Activated T-cell treated with anti-CD3 and anti-CD28 coated beads, Interleukin-2, amount 50 U/mL, for 4 hours (primary cell): ENCODE measurements around the gene TMEM233. TPM values are rescaled to one million over a fixed set of nuclear protein-coding genes. Genes with fewer than 3 reads are reported as not detected.
A peak's percentile ranks its signal among the peaks of the same experiment; 100 is the strongest.

Experiments used
- ATAC-seq, 2 donors: fragments of 200-7000 bp; cut with Tn5 transposase; one replicate each; pipeline ENCODE4 v1.10.0; 2021
- DNase-seq: peaks from one replicate; pipeline ENCODE4 v3.0.0-alpha.2; 2020
- H3K27me3 Mint-ChIP-seq: one replicate; pipeline ENCODE4 v1.8.0; 2021; ENCODE audit warnings: low read depth, mixed read lengths
- H3K36me3 Mint-ChIP-seq: one replicate; pipeline ENCODE4 v1.8.0; 2022; ENCODE audit warnings: mixed read lengths; ENCODE audit not compliant: insufficient read depth
- H3K4me1 Mint-ChIP-seq: one replicate; pipeline ENCODE4 v1.8.0; 2021; ENCODE audit warnings: low read depth, mixed read lengths
- H3K4me3 Mint-ChIP-seq: one replicate; pipeline ENCODE4 v1.8.0; 2021; ENCODE audit warnings: mild to moderate bottlenecking, moderate library complexity, mixed read lengths
- H3K9me3 Mint-ChIP-seq: one replicate; pipeline ENCODE4 v1.8.0; 2021; ENCODE audit warnings: mixed read lengths
- total RNA-seq, 3 donors: library from RNA; stranded (reverse); gene quantifications; one replicate each; pipeline ENCODE4 v1.2.1, GENCODE V29; 2021

Gene TMEM233
- total RNA-seq, 3 donors from 2014 or later = not detected

DNA sequence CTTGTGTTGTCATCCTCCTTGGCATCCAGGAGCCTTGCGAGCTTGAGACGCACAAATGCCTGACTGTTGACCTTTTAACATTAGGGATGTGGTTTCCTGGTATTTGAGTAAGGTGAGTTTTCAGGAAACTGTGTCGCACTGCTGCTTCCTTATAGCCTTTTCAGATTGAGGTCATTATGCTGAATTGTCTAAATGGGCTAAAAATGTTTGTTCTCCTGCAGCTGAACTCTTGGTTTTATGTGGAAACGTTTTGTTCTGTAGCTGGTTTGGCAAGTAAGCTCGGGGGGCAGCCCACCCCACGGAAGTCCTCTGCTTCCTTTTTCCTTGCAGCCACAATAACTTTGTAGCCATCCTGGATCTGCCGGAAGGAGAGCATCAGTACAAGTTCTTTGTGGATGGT, 80.1 kb downstream of the TMEM233 start:
- no peaks in the 10 kb centered on the region for H3K27me3 Mint-ChIP-seq
- ATAC-seq = no peak
- peaks cover 48% of the 10 kb centered on the region for H3K4me1 Mint-ChIP-seq
- H3K9me3 Mint-ChIP-seq = no peaks in the 10 kb centered on the region
- peaks cover 64% of the 10 kb centered on the region for H3K36me3 Mint-ChIP-seq
- H3K4me3 Mint-ChIP-seq = no peak overlapping the region
- no peak for DNase-seq

GRCh38 chr12:119674560-119674959, 81.0 kb downstream of the TMEM233 start:
- DNase-seq (no peak), ATAC-seq (no peak)
- H3K4me1 Mint-ChIP-seq = peaks cover 45% of the 10 kb centered on the region
- peaks cover 70% of the 10 kb centered on the region for H3K36me3 Mint-ChIP-seq
- H3K27me3 Mint-ChIP-seq = no peaks in the 10 kb centered on the region
- H3K9me3 Mint-ChIP-seq = no peaks in the 10 kb centered on the region
- H3K4me3 Mint-ChIP-seq = no peak overlapping the region

DNA sequence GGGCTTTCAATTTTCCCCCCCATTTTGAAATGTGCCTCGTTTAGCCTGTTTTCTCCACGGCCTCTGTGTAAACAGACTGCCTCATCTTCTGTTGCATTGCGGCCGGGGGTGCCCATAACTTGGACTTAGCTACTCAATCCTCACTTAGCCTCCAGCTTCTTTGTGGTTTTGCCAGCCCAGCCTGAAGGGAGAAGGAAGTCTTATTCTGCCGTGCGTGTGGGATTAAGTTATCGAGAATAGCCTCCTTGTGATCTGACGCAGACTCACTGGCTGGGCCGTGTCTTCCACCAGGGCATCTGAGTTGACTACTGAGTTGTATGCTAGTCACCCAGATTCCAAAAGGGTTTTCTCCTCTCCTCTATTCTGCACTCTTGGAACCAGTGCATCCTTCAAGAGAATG, 82.4 kb downstream of the TMEM233 start:
- Mint-ChIP-seq H3K27me3 (no peaks in the 10 kb centered on the region), H3K9me3 (no peaks in the 10 kb centered on the region), H3K36me3 (peaks cover 66% of the 10 kb centered on the region), H3K4me3 (no peak overlapping the region), H3K4me1 (peaks cover 31% of the 10 kb centered on the region)
- ATAC-seq (no peak), DNase-seq (no peak)

GRCh38 chr12:119676573-119676972, 83.0 kb downstream of the TMEM233 start:
- Mint-ChIP-seq H3K4me1 (peaks cover 25% of the 10 kb centered on the region), H3K4me3 (no peak overlapping the region), H3K27me3 (no peaks in the 10 kb centered on the region), H3K9me3 (no peaks in the 10 kb centered on the region), H3K36me3 (peaks cover 61% of the 10 kb centered on the region)
- no peak for DNase-seq
- no peak for ATAC-seq

DNA sequence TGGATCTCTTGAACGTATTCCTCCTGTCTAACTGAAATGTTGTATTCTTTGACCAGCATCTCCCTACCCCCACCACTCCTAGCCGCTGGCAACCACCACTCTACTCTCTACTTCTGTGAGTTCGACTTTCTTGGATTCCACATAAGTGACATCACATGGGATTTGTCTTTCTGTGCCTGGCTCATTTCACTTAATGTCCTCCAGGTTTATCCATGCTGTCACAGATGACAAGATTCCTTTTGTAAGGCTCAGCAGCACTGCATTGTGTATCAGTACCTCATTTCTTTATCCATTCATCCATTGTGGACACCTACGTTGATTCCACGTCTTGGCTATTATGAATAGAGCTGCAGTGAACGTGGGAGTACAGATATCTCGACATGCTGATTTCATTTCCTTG, 84.9 kb downstream of the TMEM233 start:
- peaks cover 20% of the 10 kb centered on the region for H3K4me1 Mint-ChIP-seq
- no peak overlapping the region for H3K4me3 Mint-ChIP-seq
- DNase-seq (no peak), ATAC-seq (no peak)
- no peaks in the 10 kb centered on the region for H3K9me3 Mint-ChIP-seq
- peaks cover 55% of the 10 kb centered on the region for H3K36me3 Mint-ChIP-seq
- H3K27me3 Mint-ChIP-seq = no peaks in the 10 kb centered on the region

- Mint-ChIP-seq H3K9me3 (no peaks in the 10 kb centered on the region), H3K27me3 (no peaks in the 10 kb centered on the region), H3K36me3 (peaks cover 49% of the 10 kb centered on the region), H3K4me3 (no peak overlapping the region), H3K4me1 (peaks cover 14% of the 10 kb centered on the region)
- ATAC-seq (no peak), DNase-seq (no peak)
Measured at GRCh38 chr12:119679081-119679480, 85.5 kb downstream of the TMEM233 start.

- Mint-ChIP-seq H3K9me3 (no peaks in the 10 kb centered on the region), H3K4me3 (no peak overlapping the region), H3K27me3 (no peaks in the 10 kb centered on the region), H3K4me1 (peaks cover 12% of the 10 kb centered on the region), H3K36me3 (peaks cover 45% of the 10 kb centered on the region)
- DNase-seq = no peak
- no peak for ATAC-seq
Measured at GRCh38 chr12:119679490-119679889, 85.9 kb downstream of the TMEM233 start.

DNA sequence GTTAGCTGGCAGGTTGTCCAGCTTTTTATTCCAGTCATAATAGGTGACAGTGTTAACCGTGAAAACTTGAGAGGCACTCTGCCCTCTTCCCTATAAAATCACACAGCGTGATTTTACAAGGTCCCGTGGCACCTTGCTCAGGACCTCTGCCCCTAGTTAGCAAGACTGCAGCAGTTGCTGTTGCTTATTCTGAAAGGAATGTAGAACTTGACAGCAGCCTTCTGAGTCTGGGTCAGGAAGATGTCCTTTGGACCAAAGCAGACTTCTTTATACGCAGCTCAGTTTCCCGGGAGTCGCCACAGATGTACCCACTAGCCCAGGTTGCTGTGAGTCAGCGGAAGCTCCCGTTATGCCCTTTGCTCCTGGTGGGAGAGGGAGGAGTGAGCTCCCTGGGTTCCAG, 87.5 kb downstream of the TMEM233 start:
- Mint-ChIP-seq H3K9me3 (no peaks in the 10 kb centered on the region), H3K4me3 (no peak overlapping the region), H3K27me3 (no peaks in the 10 kb centered on the region), H3K4me1 (peaks cover 12% of the 10 kb centered on the region), H3K36me3 (peaks cover 36% of the 10 kb centered on the region)
- no peak for ATAC-seq
- DNase-seq = no peak

GRCh38 chr12:119681728-119682638, 88.4 kb downstream of the TMEM233 start:
- H3K36me3 Mint-ChIP-seq = peaks cover 27% of the 10 kb centered on the region
- H3K9me3 Mint-ChIP-seq = no peaks in the 10 kb centered on the region

GRCh38 chr12:119682639-119683252, 89.2 kb downstream of the TMEM233 start:
- H3K9me3 Mint-ChIP-seq = no peaks in the 10 kb centered on the region
- peak in 1 of 2 donors; percentile 28 for ATAC-seq
- H3K4me1 Mint-ChIP-seq = peaks cover 12% of the 10 kb centered on the region
- no peaks in the 10 kb centered on the region for H3K27me3 Mint-ChIP-seq
- H3K36me3 Mint-ChIP-seq = peaks cover 24% of the 10 kb centered on the region
- no peak overlapping the region for H3K4me3 Mint-ChIP-seq
- DNase-seq = no peak

More at GRCh38 chr12:119681728-119682638, 88.4 kb downstream of the TMEM233 start:
- H3K27me3 Mint-ChIP-seq = no peaks in the 10 kb centered on the region
- no peak overlapping the region for H3K4me3 Mint-ChIP-seq
- ATAC-seq (no peak), DNase-seq (no peak)
- H3K4me1 Mint-ChIP-seq = peaks cover 12% of the 10 kb centered on the region

DNA sequence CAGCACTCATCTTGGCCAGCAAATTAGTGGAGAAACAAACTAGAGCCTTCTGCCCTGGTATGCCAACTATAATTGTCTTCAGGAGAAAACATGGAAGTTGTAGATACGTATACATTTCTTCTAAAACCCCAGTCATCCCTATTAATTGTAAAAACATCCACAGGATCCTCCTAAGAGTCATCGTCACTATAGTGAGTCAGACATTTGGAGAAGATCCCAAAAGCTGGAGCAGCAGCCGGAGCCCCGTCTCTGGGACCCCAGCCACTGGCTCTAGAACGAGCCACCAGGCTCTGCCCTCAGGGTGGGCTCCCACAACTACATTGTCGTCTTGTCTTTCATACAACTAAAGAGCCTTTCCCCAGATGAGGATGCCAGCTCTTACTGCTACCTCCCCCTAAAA, 89.8 kb downstream of the TMEM233 start:
- Mint-ChIP-seq H3K4me1 (peaks cover 12% of the 10 kb centered on the region), H3K36me3 (peaks cover 19% of the 10 kb centered on the region), H3K27me3 (no peaks in the 10 kb centered on the region), H3K4me3 (no peak overlapping the region), H3K9me3 (no peaks in the 10 kb centered on the region)
- DNase-seq (no peak), ATAC-seq (no peak)

- H3K4me1 Mint-ChIP-seq = peaks cover 12% of the 10 kb centered on the region
- no peak for DNase-seq
- no peaks in the 10 kb centered on the region for H3K9me3 Mint-ChIP-seq
- no peak overlapping the region for H3K4me3 Mint-ChIP-seq
- peaks cover 18% of the 10 kb centered on the region for H3K36me3 Mint-ChIP-seq
- no peak for ATAC-seq
- H3K27me3 Mint-ChIP-seq = no peaks in the 10 kb centered on the region
Measured at GRCh38 chr12:119683816-119684215, 90.2 kb downstream of the TMEM233 start.

GRCh38 chr12:119684711-119685369, 91.3 kb downstream of the TMEM233 start:
- peaks cover 12% of the 10 kb centered on the region for H3K4me1 Mint-ChIP-seq
- H3K36me3 Mint-ChIP-seq = peaks cover 11% of the 10 kb centered on the region
- no peak overlapping the region for H3K4me3 Mint-ChIP-seq
- DNase-seq (no peak), ATAC-seq (no peak)
- H3K9me3 Mint-ChIP-seq = no peaks in the 10 kb centered on the region
- no peaks in the 10 kb centered on the region for H3K27me3 Mint-ChIP-seq

DNA sequence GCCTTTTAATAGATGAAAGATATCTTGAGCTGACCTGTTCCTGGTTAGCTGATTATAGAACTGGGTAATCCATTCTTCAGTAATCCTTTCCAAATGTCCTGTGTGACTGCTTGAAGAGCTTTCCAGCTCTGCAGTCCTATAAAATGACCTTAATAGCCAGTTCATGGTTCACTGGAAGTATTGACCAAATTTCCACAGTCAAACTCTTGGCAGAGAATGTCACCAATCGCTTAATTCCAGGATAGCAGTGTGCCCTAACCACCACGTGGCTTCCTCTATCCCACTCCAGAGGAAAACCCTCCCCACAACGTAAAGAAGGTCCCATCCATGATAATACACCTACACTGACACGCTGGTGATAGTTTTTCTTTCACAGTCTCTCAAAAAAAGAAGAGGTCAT, 91.8 kb downstream of the TMEM233 start:
- H3K4me3 Mint-ChIP-seq = no peak overlapping the region
- DNase-seq (no peak), ATAC-seq (no peak)
- no peaks in the 10 kb centered on the region for H3K9me3 Mint-ChIP-seq
- no peaks in the 10 kb centered on the region for H3K27me3 Mint-ChIP-seq
- H3K4me1 Mint-ChIP-seq = peaks cover 12% of the 10 kb centered on the region
- peaks cover 7% of the 10 kb centered on the region for H3K36me3 Mint-ChIP-seq
